GM12875 (cell line): ENCODE results near the gene KIAA1614.

Experiments used
- H3K4me3 ChIP-seq: one replicate; pipeline ENCODE4 v1.5.1; 2011; ENCODE audit warnings: low read depth, low read length, control low read depth
- CTCF ChIP-seq: IDR thresholded peaks from 2 replicates; pipeline ENCODE4 v1.5.1; 2011; ENCODE audit warnings: low read depth, mild to moderate bottlenecking, control low read depth, inconsistent platforms, low read length, moderate library complexity, borderline replicate concordance; ENCODE audit not compliant: insufficient read depth

Gene KIAA1614

GRCh38 chr1:180941518-180942275, 29.0 kb downstream of the KIAA1614 start:
- H3K4me3 ChIP-seq: no peak overlapping the region
- TF ChIP-seq CTCF: no peak

- H3K4me3 ChIP-seq: no peak overlapping the region
- no peak for TF ChIP-seq CTCF
Observed at GRCh38 chr1:180945151-180945550, 32.5 kb downstream of the KIAA1614 start.

- no peak overlapping the region for H3K4me3 ChIP-seq
- TF ChIP-seq CTCF: no peak
Observed at GRCh38 chr1:180945551-180945950, 32.9 kb downstream of the KIAA1614 start.

- no peak for TF ChIP-seq CTCF
- H3K4me3 ChIP-seq: no peak overlapping the region
Observed at GRCh38 chr1:180946056-180946455, 33.4 kb downstream of the KIAA1614 start.

- no peak for TF ChIP-seq CTCF
- H3K4me3 ChIP-seq: no peak overlapping the region
Observed at GRCh38 chr1:180946541-180947498, 34.1 kb downstream of the KIAA1614 start.

GRCh38 chr1:180947499-180947885, 34.8 kb downstream of the KIAA1614 start:
- H3K4me3 ChIP-seq: no peak overlapping the region
- no peak for TF ChIP-seq CTCF
